SK-N-MC (cell line): Measurements from ENCODE around the gene BGN.

ENCODE experiments used
- EZH2 ChIP-seq: fragments of 200-600 bp; sonication (generic); IDR thresholded peaks from one replicate; pipeline ENCODE4 v1.6.1; 2017; ENCODE audit warnings: antibody characterized with exemption
- FOXP2 ChIP-seq: optimal IDR thresholded peaks from 2 replicates; pipeline ENCODE3; 2011; ENCODE audit warnings: mild to moderate bottlenecking, moderate library complexity; ENCODE audit not compliant: insufficient read depth; ENCODE audit errors: extremely low read length, control extremely low read depth
- POLR2AphosphoS5 ChIP-seq: IDR thresholded peaks from 2 replicates; pipeline ENCODE4 v1.6.1; 2012; ENCODE audit warnings: mild to moderate bottlenecking, low read depth, low read length, borderline replicate concordance

DNA sequence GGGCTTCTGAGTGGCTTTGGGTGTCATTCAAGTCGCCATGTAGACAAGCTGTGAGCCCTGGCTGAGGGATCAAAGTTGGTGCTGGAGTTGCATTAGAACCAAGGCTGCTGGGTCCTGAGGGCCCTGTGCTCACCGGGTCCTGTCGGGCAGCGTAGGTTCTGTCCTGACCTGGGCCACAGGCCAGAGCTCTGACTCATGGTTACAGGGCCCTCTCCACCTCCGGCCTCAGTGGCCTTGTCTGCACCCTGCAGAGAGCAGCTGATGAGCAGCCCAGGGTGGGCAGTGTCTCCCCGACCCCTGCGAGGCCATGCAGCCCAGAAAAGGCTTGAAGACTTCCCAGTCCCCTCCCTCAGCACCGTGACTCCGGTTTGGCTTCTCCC is 45.2 kb downstream of the BGN start:
- TF ChIP-seq EZH2 (no peak), POLR2AphosphoS5 (no peak), FOXP2 (no peak)
